Kidney epithelial cell (primary cell): ENCODE measurements around the gene HACD1. TPM values are rescaled to one million over a fixed set of nuclear protein-coding genes. Genes with fewer than 3 reads are reported as not detected.

Experiments
- DNase-seq: peaks from one replicate; pipeline ENCODE4 v3.0.0-alpha.2; 2010; ENCODE audit warnings: low read depth
- H3K27me3 ChIP-seq: 2 replicates; pipeline ENCODE4 v1.6.0; 2011; ENCODE audit warnings: low read length; ENCODE audit not compliant: control insufficient read depth, insufficient read depth
- H3K36me3 ChIP-seq: 2 replicates; pipeline ENCODE4 v1.5.1; 2011; ENCODE audit warnings: low read length; ENCODE audit not compliant: control insufficient read depth, insufficient read depth
- H3K4me3 ChIP-seq: 2 replicates; pipeline ENCODE4 v1.5.1; 2011; ENCODE audit warnings: low read depth, mild to moderate bottlenecking, control low read depth, low read length
- CTCF ChIP-seq: IDR thresholded peaks from 2 replicates; pipeline ENCODE4 v1.5.1; 2011; ENCODE audit warnings: mild to moderate bottlenecking, moderate library complexity, low read length, control low read depth, inconsistent platforms; ENCODE audit not compliant: insufficient read depth, poor library complexity, severe bottlenecking
- total RNA-seq: library from RNA; depleted of rRNA; stranded (reverse); fragments of >200 nt; gene quantifications from 2 replicates; pipeline ENCODE4 v1.2.3, GENCODE V29; 2015

HACD1 gene
- 16.6 and 20.8 TPM in 2 replicates for total RNA-seq

GRCh38 chr10:17617031-17617911, at the start of gene HACD1:
Gene HACD1 (minus strand): TSS chr10:17617374. CDS start chr10:17617339, 35 bp downstream.
- DNase-seq = peak; percentile 9
- H3K27me3 ChIP-seq = no peaks in the 10 kb centered on the region

GRCh38 chr10:17665747-17666146, 48.6 kb upstream of the HACD1 start:
- H3K4me3 ChIP-seq = no peak overlapping the region
- TF ChIP-seq CTCF = no peak
- peak; percentile 69 for DNase-seq
- no peaks in the 10 kb centered on the region for H3K36me3 ChIP-seq
- no peaks in the 10 kb centered on the region for H3K27me3 ChIP-seq

More at GRCh38 chr10:17617031-17617911, at the start of gene HACD1:
- H3K4me3 ChIP-seq = peak within 1 kb of the TSS; percentile 86
- TF ChIP-seq CTCF = peak; percentile 13
- H3K36me3 ChIP-seq = no peaks in the 10 kb centered on the region

- H3K4me3 ChIP-seq = no peak overlapping the region
- no peaks in the 10 kb centered on the region for H3K36me3 ChIP-seq
- TF ChIP-seq CTCF = no peak
- H3K27me3 ChIP-seq = no peaks in the 10 kb centered on the region
- DNase-seq = no peak
Observed at GRCh38 chr10:17663450-17663849, 46.3 kb upstream of the HACD1 start.

GRCh38 chr10:17662193-17663138, 45.3 kb upstream of the HACD1 start:
- no peaks in the 10 kb centered on the region for H3K36me3 ChIP-seq
- no peak for TF ChIP-seq CTCF
- no peak overlapping the region for H3K4me3 ChIP-seq
- DNase-seq = no peak
- H3K27me3 ChIP-seq = no peaks in the 10 kb centered on the region

GRCh38 chr10:17661510-17661909, 44.3 kb upstream of the HACD1 start:
- DNase-seq = no peak
- H3K4me3 ChIP-seq = no peak overlapping the region
- TF ChIP-seq CTCF = no peak
- H3K36me3 ChIP-seq = no peaks in the 10 kb centered on the region
- no peaks in the 10 kb centered on the region for H3K27me3 ChIP-seq
